Stimulated activated CD8-positive, alpha-beta memory T cell treated with anti-CD3 and anti-CD28 coated beads, Interleukin-15, amount 100 ng/mL, for 48 hours (primary cell): ENCODE measurements around the gene TBKBP1.
A peak's percentile ranks its signal among the peaks of the same experiment; 100 is the strongest.
"Not testable (repeated sequence)": the region's sequence is repeated elsewhere in the genome, so short reads cannot be mapped to it uniquely, and the experiment has no call there.

Source experiments
- DNase-seq, 2 donors: peaks; one replicate each; pipeline ENCODE4 v3.0.0-alpha.2; 2020; ENCODE audit warnings: low read depth in 2 of 2

Gene TBKBP1

GRCh38 chr17:47678196-47678595 lies 15.8 kb upstream of the TBKBP1 start:
- no peak for DNase-seq

GRCh38 chr17:47682138-47682537 lies 11.8 kb upstream of the TBKBP1 start:
- DNase-seq: no peak

- DNase-seq: not testable (repeated sequence)
Measured at GRCh38 chr17:47682727-47683126, 11.2 kb upstream of the TBKBP1 start.

- no peak for DNase-seq
Measured at GRCh38 chr17:47684025-47684424, 9.9 kb upstream of the TBKBP1 start.

- DNase-seq: no peak
Measured at GRCh38 chr17:47684535-47685193, 9.3 kb upstream of the TBKBP1 start.

- DNase-seq: no peak
Measured at GRCh38 chr17:47685556-47686275, 8.2 kb upstream of the TBKBP1 start.

GRCh38 chr17:47686276-47686635 lies 7.7 kb upstream of the TBKBP1 start:
- no peak for DNase-seq

GRCh38 chr17:47686664-47687327 lies 7.2 kb upstream of the TBKBP1 start:
- no peak for DNase-seq

- no peak for DNase-seq
Measured at GRCh38 chr17:47687328-47687690, 6.7 kb upstream of the TBKBP1 start.

GRCh38 chr17:47687748-47688147 lies 6.2 kb upstream of the TBKBP1 start:
- no peak for DNase-seq

- no peak for DNase-seq
Measured at GRCh38 chr17:47690121-47690520, 3.8 kb upstream of the TBKBP1 start.

- no peak for DNase-seq
Measured at GRCh38 chr17:47692137-47692894, 1.6 kb upstream of the TBKBP1 start.

- DNase-seq: no peak
Measured at GRCh38 chr17:47692895-47693730, 848 bp upstream of the TBKBP1 start.

- peak in 1 of 2 donors; percentile 46 for DNase-seq
Measured at GRCh38 chr17:47694581-47695428, 844 bp downstream of the TBKBP1 start.

GRCh38 chr17:47695429-47696376 lies 1.7 kb downstream of the TBKBP1 start:
- no peak for DNase-seq

GRCh38 chr17:47696717-47697642 lies 3.0 kb downstream of the TBKBP1 start:
- no peak for DNase-seq

GRCh38 chr17:47697906-47698711 lies 4.1 kb downstream of the TBKBP1 start:
- no peak for DNase-seq
